GM12874 (cell line): ENCODE measurements around the gene CGGBP1.

Source experiments
- CTCF ChIP-seq: IDR thresholded peaks from 2 replicates; pipeline ENCODE4 v1.5.1; 2011; ENCODE audit warnings: low read depth, mild to moderate bottlenecking, control low read depth, low read length, moderate library complexity; ENCODE audit not compliant: insufficient read depth

The CGGBP1 gene

GRCh38 chr3:88082854-88083253, 24.0 kb upstream of the CGGBP1 start:
- no peak for TF ChIP-seq CTCF

- no peak for TF ChIP-seq CTCF
These were observed 20.1 kb upstream of the CGGBP1 start for GRCh38 chr3:88078932-88079331.

- TF ChIP-seq CTCF, result no peak
These were observed 17.9 kb upstream of the CGGBP1 start for GRCh38 chr3:88076712-88077111.

- TF ChIP-seq CTCF, result no peak
These were observed 16.7 kb upstream of the CGGBP1 start for GRCh38 chr3:88075497-88075896.

- TF ChIP-seq CTCF, result no peak
These were observed 16.3 kb upstream of the CGGBP1 start for GRCh38 chr3:88075072-88075471.

- TF ChIP-seq CTCF, result no peak
These were observed 2.9 kb upstream of the CGGBP1 start for GRCh38 chr3:88061746-88062145.

GRCh38 chr3:88059380-88060170, 770 bp upstream of the CGGBP1 start:
- no peak for TF ChIP-seq CTCF
